C4-2B (cell line): ENCODE measurements around the gene NPTXR.

ENCODE experiments used
- CTCF ChIP-seq: fragments of 450-650 bp; conservative IDR thresholded peaks from 2 replicates; pipeline ENCODE4 v1.5.1; 2017; ENCODE audit warnings: mild to moderate bottlenecking
- ZFX ChIP-seq: fragments of 450-650 bp; IDR thresholded peaks from 2 replicates; pipeline ENCODE4 v1.6.1; 2017

GRCh38 chr22:38817196-38817595, 26.6 kb downstream of the NPTXR start:
- no peak for TF ChIP-seq CTCF
- TF ChIP-seq ZFX = no peak
